Inflammatory macrophage treated with lipopolysaccharide for 1 hour (primary cell): ENCODE measurements around the gene LRP1B.

ENCODE experiments used
- DNase-seq, 2 donors: peaks; one replicate each; pipeline ENCODE4 v3.0.0-alpha.2; 2020 to 2022

Gene LRP1B

GRCh38 chr2:141942006-141942789 lies 188.6 kb downstream of the LRP1B start:
- DNase-seq, result no peak

GRCh38 chr2:141941210-141941714 lies 189.6 kb downstream of the LRP1B start:
- DNase-seq, result no peak

GRCh38 chr2:141940709-141941108 lies 190.1 kb downstream of the LRP1B start:
- DNase-seq, result no peak

- no peak for DNase-seq
Observed at GRCh38 chr2:141933226-141933625, 197.6 kb downstream of the LRP1B start.

- DNase-seq, result no peak
Observed at GRCh38 chr2:141932261-141932660, 198.6 kb downstream of the LRP1B start.

- no peak for DNase-seq
Observed at GRCh38 chr2:141931797-141932196, 199.0 kb downstream of the LRP1B start.

- no peak for DNase-seq
Observed at GRCh38 chr2:141930803-141931202, 200.0 kb downstream of the LRP1B start.

GRCh38 chr2:141929331-141930252 lies 201.2 kb downstream of the LRP1B start:
- DNase-seq, result no peak

- DNase-seq, result no peak
Observed at GRCh38 chr2:141928476-141928875, 202.3 kb downstream of the LRP1B start.

- DNase-seq, result no peak
Observed at GRCh38 chr2:141927536-141927935, 203.3 kb downstream of the LRP1B start.

- no peak for DNase-seq
Observed at GRCh38 chr2:141925511-141925910, 205.3 kb downstream of the LRP1B start.

GRCh38 chr2:141923657-141924056 lies 207.2 kb downstream of the LRP1B start:
- no peak for DNase-seq

- peak; percentile 0 to 32 for DNase-seq
Observed at GRCh38 chr2:141911485-141912066, 219.2 kb downstream of the LRP1B start.

- no peak for DNase-seq
Observed at GRCh38 chr2:141906678-141907077, 224.1 kb downstream of the LRP1B start.

- DNase-seq, result no peak
Observed at GRCh38 chr2:141900826-141901225, 230.0 kb downstream of the LRP1B start.

- DNase-seq, result no peak
Observed at GRCh38 chr2:141899740-141900139, 231.1 kb downstream of the LRP1B start.

GRCh38 chr2:141889788-141890187 lies 241.0 kb downstream of the LRP1B start:
- DNase-seq, result no peak

- no peak for DNase-seq
Observed at GRCh38 chr2:141888987-141889555, 241.7 kb downstream of the LRP1B start.

- DNase-seq, result no peak
Observed at GRCh38 chr2:141887363-141887762, 243.5 kb downstream of the LRP1B start.

GRCh38 chr2:141878016-141878415 lies 252.8 kb downstream of the LRP1B start:
- DNase-seq, result no peak

- no peak for DNase-seq
Observed at GRCh38 chr2:141871913-141872634, 258.7 kb downstream of the LRP1B start.

GRCh38 chr2:141869572-141869971 lies 261.2 kb downstream of the LRP1B start:
- DNase-seq, result no peak
